Dedifferentiated amniotic fluid mesenchymal stem cell (primary cell): ENCODE results near the gene POGLUT2.

Source experiments
- DNase-seq: peaks from one replicate; pipeline ENCODE4 v3.0.0-alpha.2; 2016; ENCODE audit errors: extremely low spot score

The POGLUT2 gene

GRCh38 chr13:102769679-102770078, 29.1 kb downstream of the POGLUT2 start:
- DNase-seq = no peak

- no peak for DNase-seq
These were observed 29.9 kb downstream of the POGLUT2 start for GRCh38 chr13:102768909-102769308.

- no peak for DNase-seq
These were observed 35.0 kb downstream of the POGLUT2 start for GRCh38 chr13:102763741-102764140.

GRCh38 chr13:102761071-102761470, 37.7 kb downstream of the POGLUT2 start:
- no peak for DNase-seq

- DNase-seq = no peak
These were observed 39.9 kb downstream of the POGLUT2 start for GRCh38 chr13:102758842-102759241.

- DNase-seq = no peak
These were observed 41.8 kb downstream of the POGLUT2 start for GRCh38 chr13:102757006-102757405.

- no peak for DNase-seq
These were observed 46.9 kb downstream of the POGLUT2 start for GRCh38 chr13:102751886-102752285.

- no peak for DNase-seq
These were observed 56.3 kb downstream of the POGLUT2 start for GRCh38 chr13:102742506-102742905.

GRCh38 chr13:102742101-102742500, 56.7 kb downstream of the POGLUT2 start:
- no peak for DNase-seq
